ENCODE data around the gene DSP.

Gene DSP

DNA sequence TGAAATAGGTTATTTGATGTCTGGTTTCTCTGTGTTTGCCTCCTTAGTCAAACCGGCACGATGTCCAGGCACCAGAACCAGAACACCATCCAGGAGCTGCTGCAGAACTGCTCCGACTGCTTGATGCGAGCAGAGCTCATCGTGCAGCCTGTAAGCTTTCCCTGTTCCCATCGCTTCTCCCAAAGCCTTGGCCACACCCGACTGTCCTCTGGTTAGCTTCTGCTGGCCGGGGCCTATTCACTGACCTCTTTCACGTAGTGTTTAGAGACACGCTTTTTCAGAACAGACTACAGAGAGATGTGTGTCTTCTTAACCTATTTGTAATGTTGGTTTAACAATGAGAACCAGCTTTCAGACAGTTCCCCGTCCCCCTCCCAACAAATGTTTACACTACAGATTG is 14.2 kb downstream of the DSP start:
- Histone ChIP-seq H3K27ac (ENCODE audit: low read length) (no peak overlapping the region), H3K4me1 (ENCODE audit: low read length) (no peaks in the 10 kb centered on the region), H3F3A (ENCODE audit: insufficient read depth, low read length) (no peaks in the 10 kb centered on the region), H3K9me3 (replicated peaks; ENCODE audit: insufficient read depth, low read length) (no peaks in the 10 kb centered on the region), H3K4me2 (ENCODE audit: low read depth, low read length) (no peak overlapping the region), H3K27me3 (replicated peaks; ENCODE audit: insufficient read depth, low read length) (no peaks in the 10 kb centered on the region), H2AFZ (ENCODE audit: low read length) (no peak overlapping the region), H3K9me2 (replicated peaks; ENCODE audit: insufficient read depth, low read length) (no peaks in the 10 kb centered on the region), H4K20me1 (ENCODE audit: insufficient read depth, low read length) (no peaks in the 10 kb centered on the region), H3K4me3 (ENCODE audit: low read length) (no peak overlapping the region), H3K36me3 (replicated peaks; ENCODE audit: insufficient read depth, low read length) (no peaks in the 10 kb centered on the region), H3K9ac (ENCODE audit: low read length) (no peak overlapping the region), H3K79me2 (ENCODE audit: low read length) (no peaks in the 10 kb centered on the region)
- TF ChIP-seq EZH2 (optimal IDR thresholded peaks at IDR 0.05; ENCODE audit: low read depth, low read length) = no peak
- no peak for TF ChIP-seq EZH2phosphoT487 (IDR thresholded peaks at IDR 0.05; ENCODE audit: low read length)
- TF ChIP-seq, protein P1, sequence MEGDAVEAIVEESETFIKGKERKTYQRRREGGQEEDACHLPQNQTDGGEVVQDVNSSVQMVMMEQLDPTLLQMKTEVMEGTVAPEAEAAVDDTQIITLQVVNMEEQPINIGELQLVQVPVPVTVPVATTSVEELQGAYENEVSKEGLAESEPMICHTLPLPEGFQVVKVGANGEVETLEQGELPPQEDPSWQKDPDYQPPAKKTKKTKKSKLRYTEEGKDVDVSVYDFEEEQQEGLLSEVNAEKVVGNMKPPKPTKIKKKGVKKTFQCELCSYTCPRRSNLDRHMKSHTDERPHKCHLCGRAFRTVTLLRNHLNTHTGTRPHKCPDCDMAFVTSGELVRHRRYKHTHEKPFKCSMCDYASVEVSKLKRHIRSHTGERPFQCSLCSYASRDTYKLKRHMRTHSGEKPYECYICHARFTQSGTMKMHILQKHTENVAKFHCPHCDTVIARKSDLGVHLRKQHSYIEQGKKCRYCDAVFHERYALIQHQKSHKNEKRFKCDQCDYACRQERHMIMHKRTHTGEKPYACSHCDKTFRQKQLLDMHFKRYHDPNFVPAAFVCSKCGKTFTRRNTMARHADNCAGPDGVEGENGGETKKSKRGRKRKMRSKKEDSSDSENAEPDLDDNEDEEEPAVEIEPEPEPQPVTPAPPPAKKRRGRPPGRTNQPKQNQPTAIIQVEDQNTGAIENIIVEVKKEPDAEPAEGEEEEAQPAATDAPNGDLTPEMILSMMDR (IDR thresholded peaks at IDR 0.05; ENCODE audit: low read length) = no peak
- DNase-seq = no peak

DNA sequence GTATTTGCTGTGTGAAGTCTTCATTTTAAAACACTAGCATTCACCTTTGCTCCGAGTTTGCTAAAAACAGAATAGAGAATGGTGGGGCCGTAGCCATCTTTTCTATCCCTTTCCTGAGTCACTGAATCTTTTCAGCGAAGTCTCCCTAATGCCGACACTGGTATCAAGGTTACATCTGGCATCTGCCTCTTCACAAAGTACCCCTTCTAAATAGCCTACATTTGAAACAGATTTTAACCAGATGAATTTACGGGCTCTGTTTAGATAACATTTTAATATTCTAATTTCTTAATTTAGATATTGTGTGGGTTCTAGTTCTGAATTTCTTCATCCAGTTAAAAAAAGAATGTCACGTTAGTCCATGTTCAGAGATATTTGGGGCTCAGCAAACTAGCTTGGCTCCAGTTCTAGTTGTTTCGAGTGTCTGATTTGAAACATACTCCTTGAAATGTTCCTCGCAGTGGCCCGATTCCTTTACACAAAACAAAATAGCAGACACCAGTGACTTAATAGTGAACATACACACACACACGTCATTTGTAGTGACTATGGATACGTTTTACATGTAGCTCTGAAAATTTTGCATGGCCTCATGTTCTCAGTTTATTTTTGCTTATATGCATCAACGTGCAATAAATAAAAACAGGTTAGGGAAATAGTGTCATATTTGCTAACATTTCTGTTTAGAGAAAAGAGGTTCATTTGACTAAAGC is 15.1 kb downstream of the DSP start:
- Histone ChIP-seq H3K79me2 (ENCODE audit: low read length) (no peaks in the 10 kb centered on the region), H3F3A (ENCODE audit: insufficient read depth, low read length) (no peaks in the 10 kb centered on the region), H3K36me3 (replicated peaks; ENCODE audit: insufficient read depth, low read length) (no peaks in the 10 kb centered on the region), H3K9me3 (replicated peaks; ENCODE audit: insufficient read depth, low read length) (no peaks in the 10 kb centered on the region), H3K9ac (ENCODE audit: low read length) (no peak overlapping the region), H3K9me2 (replicated peaks; ENCODE audit: insufficient read depth, low read length) (no peaks in the 10 kb centered on the region), H3K27ac (ENCODE audit: low read length) (no peak overlapping the region), H3K4me1 (ENCODE audit: low read length) (no peaks in the 10 kb centered on the region), H4K20me1 (ENCODE audit: insufficient read depth, low read length) (no peaks in the 10 kb centered on the region), H3K4me3 (ENCODE audit: low read length) (no peak overlapping the region), H3K27me3 (replicated peaks; ENCODE audit: insufficient read depth, low read length) (no peaks in the 10 kb centered on the region), H3K4me2 (ENCODE audit: low read depth, low read length) (no peak overlapping the region), H2AFZ (ENCODE audit: low read length) (no peak overlapping the region)
- TF ChIP-seq, protein P1 (IDR thresholded peaks at IDR 0.05; ENCODE audit: low read length) = no peak
- no peak for TF ChIP-seq EZH2 (optimal IDR thresholded peaks at IDR 0.05; ENCODE audit: low read depth, low read length)
- no peak for TF ChIP-seq EZH2phosphoT487 (IDR thresholded peaks at IDR 0.05; ENCODE audit: low read length)
- no peak for DNase-seq

DNA sequence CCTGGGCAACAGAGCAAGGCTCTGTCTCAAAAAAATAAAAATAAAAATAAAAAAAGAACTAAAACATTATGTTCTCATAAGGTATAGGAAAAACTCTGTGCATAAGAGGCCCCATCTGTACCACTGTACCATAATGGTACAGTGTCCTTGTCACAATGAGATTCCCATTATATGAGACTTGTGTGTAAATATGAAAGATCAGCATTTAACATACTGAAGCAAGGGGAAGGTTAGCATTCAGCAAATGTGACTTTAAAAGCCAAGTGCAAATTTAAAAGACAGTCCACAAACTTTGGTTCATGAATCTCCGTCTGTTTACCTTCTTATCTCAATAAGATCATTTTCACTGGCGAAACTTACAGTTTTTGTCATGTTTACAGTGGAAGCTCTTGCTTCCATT is 16.2 kb downstream of the DSP start:
- Histone ChIP-seq H3K36me3 (replicated peaks; ENCODE audit: insufficient read depth, low read length) (no peaks in the 10 kb centered on the region), H3K27ac (ENCODE audit: low read length) (no peak overlapping the region), H2AFZ (ENCODE audit: low read length) (no peak overlapping the region), H3K27me3 (replicated peaks; ENCODE audit: insufficient read depth, low read length) (no peaks in the 10 kb centered on the region), H4K20me1 (ENCODE audit: insufficient read depth, low read length) (no peaks in the 10 kb centered on the region), H3K9me2 (replicated peaks; ENCODE audit: insufficient read depth, low read length) (no peaks in the 10 kb centered on the region), H3F3A (ENCODE audit: insufficient read depth, low read length) (no peaks in the 10 kb centered on the region), H3K4me3 (ENCODE audit: low read length) (no peak overlapping the region), H3K9me3 (replicated peaks; ENCODE audit: insufficient read depth, low read length) (no peaks in the 10 kb centered on the region), H3K9ac (ENCODE audit: low read length) (no peak overlapping the region), H3K4me1 (ENCODE audit: low read length) (no peaks in the 10 kb centered on the region), H3K79me2 (ENCODE audit: low read length) (no peaks in the 10 kb centered on the region), H3K4me2 (ENCODE audit: low read depth, low read length) (no peak overlapping the region)
- DNase-seq = no peak
- no peak for TF ChIP-seq EZH2 (optimal IDR thresholded peaks at IDR 0.05; ENCODE audit: low read depth, low read length)
- TF ChIP-seq, protein P1 (IDR thresholded peaks at IDR 0.05; ENCODE audit: low read length) = no peak

Data from MM.1S (cell line).